Fibroblast of skin of abdomen (primary cell): Measurements from ENCODE around the gene SART1.

ENCODE experiments used
- DNase-seq: peaks from one replicate; pipeline ENCODE4 v3.0.0-alpha.2; 2013

SART1 gene

DNA sequence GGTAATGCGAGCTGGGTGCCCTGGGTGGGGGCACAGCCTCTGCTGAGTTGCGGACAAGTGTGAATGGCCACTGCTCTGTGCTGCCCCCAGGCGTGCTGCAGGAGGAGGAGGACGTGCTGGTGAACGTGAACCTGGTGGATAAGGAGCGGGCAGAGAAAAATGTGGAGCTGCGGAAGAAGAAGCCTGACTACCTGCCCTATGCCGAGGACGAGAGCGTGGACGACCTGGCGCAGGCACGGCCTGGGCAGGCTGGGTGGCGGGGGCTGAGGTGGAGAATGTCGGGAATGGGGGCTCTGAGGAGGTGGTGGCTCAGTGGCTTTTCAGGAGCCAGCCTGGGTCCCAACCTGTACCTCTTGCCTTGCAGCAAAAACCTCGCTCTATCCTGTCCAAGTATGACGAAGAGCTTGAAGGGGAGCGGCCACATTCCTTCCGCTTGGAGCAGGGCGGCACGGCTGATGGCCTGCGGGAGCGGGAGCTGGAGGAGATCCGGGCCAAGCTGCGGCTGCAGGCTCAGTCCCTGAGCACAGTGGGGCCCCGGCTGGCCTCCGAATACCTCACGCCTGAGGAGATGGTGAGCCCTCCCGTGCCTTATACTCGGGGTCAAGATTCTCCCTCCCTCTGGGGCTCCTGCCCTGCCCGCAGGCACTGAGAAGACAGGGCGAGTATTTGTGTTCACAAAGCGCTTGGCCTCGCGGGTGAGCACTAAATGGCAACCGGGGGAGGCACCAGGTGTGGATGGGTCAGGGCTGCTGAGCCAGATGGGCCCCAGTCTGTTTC, 4.6 kb downstream of the SART1 start:
- DNase-seq, result no peak

- DNase-seq, result no peak
These were observed 5.9 kb downstream of the SART1 start for GRCh38 chr11:65967329-65967934.

GRCh38 chr11:65968600-65969482, 7.3 kb downstream of the SART1 start:
- DNase-seq, result no peak

- DNase-seq, result no peak
These were observed 10.6 kb downstream of the SART1 start for GRCh38 chr11:65972116-65972515.

DNA sequence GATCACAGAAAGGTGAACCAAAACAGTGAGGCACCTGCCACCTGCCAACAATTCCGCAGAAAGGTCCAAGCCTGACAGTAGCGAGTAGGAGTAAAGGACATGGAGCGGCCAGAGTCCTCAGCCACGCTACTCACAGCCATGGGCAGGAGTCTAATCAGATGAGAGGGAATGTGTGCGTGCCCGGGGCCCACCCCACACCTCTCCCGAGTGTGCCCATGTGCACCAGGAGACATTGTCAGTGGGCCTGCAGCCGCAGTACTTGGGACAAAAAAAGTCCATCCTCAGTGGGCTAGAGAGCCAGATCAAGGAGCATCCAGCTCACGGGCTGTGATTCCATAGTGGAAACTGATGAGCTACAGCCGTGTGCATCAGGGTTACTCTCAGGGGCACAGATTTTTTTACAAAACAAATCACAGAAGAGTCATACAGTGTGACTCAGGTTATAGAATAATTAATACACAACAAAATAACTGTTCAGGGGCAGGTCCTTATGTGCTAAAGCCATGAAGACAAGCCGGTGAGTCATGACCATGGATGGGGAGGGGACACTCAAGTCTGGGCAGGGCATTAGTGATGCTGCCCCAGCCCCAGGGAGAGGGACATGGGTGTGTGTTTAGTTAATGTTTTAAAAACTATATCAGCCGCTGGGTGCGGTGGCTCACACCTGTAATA, 12.0 kb downstream of the SART1 start:
- DNase-seq, result peak; percentile 6

DNA sequence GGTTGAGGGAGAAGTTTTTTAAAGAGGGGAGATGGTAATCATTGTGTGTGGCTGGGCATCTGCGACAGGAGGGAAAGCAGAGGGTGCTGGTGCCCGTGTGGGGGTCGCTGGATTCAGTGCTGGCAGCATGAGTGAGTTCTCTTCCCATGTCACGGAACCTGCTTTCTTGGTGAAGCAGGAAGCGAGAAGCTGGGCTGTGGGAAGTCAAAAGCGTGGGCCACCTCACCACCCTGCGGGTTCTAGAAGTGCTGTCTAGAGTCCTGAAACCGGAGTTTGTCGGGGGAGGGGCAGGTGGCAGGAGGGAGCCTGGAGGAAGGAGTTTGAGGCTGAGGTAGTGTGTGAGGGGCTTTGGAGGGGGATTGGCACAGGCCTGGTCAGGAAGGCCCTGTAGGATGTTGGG, 14.2 kb downstream of the SART1 start:
- DNase-seq, result no peak

GRCh38 chr11:65976216-65977176, 15.0 kb downstream of the SART1 start:
- no peak for DNase-seq

GRCh38 chr11:65977621-65978390, 16.3 kb downstream of the SART1 start:
- no peak for DNase-seq

GRCh38 chr11:65978391-65979238, 17.1 kb downstream of the SART1 start:
- DNase-seq, result no peak

DNA sequence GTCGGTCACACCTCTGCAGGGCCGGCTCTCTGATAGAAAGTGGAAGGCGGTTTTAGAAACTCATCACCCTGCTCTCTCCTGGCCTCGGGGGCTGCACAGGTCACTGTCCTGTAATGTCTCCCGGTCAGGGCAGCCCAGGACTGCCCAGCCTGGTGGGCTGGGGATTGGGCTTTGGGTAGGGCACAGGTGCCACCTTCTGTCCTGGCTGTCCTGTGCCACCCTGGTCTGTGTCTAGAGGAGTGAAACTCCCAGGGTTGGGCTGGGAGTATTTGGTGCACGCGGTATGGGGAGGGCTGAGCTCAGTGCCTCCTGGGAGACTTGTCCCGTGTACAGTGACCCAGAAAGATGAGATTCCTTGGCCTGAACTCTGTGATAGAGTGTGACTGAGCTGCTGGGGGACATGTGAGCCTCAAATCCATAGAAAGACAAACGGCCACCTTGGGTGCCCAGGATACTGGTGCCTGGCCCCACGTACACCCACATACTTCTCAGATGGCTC, 17.8 kb downstream of the SART1 start:
- DNase-seq, result no peak

DNA sequence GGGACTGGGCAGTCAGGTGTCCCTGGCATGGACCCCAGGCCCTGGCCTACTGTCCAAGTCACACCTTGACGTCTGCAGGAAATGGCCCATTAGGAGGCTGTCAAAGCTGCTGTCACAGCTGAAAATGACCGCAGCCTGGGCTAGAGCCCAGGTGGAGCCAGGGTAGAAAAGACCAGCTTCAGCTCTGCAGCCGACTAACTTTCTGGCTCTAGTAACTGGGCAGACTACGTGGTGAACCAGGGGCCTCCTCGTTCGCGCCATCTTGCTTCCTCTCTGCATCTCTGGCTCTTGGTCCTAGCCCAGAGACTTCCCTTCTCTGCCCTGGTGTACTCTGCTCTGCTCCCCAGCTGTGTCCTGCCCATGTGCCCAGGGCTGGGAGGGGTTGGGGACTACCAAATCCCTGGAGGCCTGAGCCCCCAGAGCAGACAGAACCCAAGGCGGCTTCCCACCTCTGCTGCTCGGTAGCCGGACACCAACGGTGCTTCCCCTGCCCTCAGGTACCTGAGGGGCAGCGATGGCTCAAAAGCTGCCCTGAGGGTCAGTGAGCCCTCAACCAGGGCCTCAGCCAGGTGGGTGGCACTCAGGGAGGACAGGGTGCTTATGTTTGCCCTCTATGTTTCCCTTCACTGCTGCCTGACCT, 19.7 kb downstream of the SART1 start:
- DNase-seq, result no peak

DNA sequence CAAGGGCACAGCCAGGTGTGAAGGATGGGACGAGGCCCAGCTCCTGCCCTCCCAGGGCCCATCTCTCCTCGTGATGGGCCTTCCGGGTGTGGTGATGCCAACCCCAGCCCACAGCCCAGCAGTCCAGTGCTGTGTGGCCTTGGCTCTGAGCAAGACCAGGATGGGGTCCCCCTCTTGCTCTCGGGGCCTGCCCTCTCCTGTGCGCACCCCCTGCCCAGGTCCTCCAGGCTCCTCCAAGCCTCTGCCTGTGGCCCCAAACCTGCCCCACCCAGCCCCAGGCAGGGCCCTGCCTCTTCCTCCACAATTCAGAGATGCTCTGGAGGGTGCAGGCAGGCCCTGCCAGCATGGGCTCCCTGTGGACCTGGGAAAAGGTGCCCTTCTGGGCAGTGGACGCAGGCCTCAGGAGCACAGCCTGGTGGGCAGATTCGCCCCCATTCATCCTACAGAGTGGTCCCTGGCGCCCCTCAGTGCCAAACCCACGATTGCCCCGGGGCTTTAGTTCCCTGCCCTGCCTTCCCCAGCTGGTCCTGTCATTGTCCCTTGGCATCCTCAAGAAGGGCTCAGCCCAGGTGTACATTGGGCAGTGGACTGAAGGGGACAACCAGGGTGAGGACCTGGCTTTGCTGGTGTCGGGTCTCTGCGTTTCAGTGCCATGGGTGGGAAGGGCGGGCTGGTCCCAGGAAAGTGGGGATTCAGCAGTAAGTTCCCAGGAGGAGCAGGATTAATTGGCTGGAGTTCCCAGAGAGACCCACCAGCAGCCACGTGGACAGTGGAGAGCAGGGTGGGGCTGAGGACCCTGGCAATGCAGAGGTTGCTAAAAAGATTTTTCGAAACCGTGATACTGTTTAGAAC, 20.7 kb downstream of the SART1 start:
- no peak for DNase-seq

DNA sequence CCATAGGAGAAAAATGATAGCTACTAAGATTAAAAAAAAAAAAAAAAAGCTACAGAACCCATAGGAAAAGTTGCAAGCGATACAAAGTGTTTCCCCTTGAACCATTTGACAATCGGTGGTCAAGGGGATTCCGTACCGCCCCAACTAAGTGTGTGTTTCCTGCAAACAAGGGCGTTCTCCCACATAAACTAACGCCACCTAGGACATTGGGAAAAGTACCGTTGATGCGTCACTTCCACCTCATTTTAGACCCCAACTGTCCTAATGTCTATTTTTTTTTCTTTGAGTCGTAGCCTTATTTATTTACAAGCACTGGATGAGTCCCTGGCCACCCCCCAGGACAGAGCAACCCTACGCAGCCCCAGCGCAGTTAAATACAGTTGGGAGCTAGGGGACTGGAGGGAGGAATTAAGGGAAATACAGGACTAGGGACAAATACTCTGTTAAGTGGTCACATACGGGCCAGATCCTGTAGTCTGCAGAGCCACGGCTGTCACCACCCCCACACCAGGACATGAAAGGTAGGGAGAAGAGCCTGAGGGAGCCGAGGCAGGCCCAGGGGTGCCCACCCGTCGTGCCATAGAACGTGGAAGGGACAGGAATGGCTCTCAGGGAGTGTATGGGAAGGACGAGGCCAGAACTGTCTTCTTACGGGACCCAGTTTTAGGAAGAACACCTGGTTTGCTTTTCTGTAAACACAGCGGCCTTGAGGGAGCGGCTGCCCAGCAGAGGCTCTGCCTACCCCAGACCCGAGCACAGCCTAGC, 21.5 kb downstream of the SART1 start:
- DNase-seq, result no peak

- DNase-seq, result no peak
These were observed 22.1 kb downstream of the SART1 start for GRCh38 chr11:65983589-65983987.

- no peak for DNase-seq
These were observed 25.8 kb downstream of the SART1 start for GRCh38 chr11:65987336-65987735.

GRCh38 chr11:65988791-65989592, 27.5 kb downstream of the SART1 start:
- peak; percentile 93 for DNase-seq
